ENCODE measurements around the gene SMG6.
"Not testable (repeated sequence)": the region's sequence is repeated elsewhere in the genome, so short reads cannot be mapped to it uniquely, and the experiment has no call there.

Gene SMG6

DNA sequence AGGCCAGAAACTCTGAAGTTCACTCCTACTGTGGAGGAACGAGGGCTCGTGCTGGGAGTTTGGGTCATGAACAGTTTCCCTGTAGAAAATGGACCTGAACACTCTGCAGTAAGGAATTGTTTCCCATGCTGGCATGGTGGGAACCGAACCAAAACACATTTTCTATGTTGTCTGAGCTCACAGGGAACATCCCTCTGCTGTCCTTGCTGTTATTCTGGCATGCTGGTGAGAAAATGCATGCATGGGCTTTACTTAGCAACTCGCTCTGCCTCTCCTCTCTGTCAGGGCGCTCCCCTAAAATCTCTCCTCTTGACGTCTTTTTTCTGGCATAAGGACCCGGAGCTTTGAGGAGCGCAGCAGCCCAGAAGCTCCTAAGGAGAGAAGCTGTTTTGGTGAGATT is 283.9 kb downstream of the SMG6 start:
- DNase-seq: no peak

GRCh38 chr17:2018716-2019510 is 284.7 kb downstream of the SMG6 start:
- no peak for DNase-seq

GRCh38 chr17:2017274-2017941 is 286.2 kb downstream of the SMG6 start:
- DNase-seq: no peak

- no peak for DNase-seq
These were observed 287.1 kb downstream of the SMG6 start for GRCh38 chr17:2016494-2016893.

- DNase-seq: no peak
These were observed 288.3 kb downstream of the SMG6 start for GRCh38 chr17:2015314-2015713.

DNA sequence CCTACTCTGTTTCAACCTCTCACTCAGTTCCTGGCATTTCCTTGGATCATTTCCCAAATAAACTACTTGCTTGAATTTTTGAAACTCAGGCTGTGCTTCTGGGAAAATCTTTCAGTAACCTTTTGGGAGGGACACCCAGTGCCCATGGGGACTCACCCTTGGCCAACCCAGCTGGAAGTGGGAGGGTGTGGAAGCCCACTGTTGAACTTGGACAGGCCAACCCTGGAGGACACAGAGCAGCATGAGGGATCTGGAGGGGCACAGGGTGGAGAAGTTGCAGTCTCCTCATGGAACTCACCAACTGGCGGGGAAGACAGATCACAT is 289.6 kb downstream of the SMG6 start:
- no peak for DNase-seq

- not testable (repeated sequence) for DNase-seq
These were observed 290.2 kb downstream of the SMG6 start for GRCh38 chr17:2013220-2013993.

- no peak for DNase-seq
These were observed 291.1 kb downstream of the SMG6 start for GRCh38 chr17:2012499-2012898.

GRCh38 chr17:2011411-2012371 is 291.9 kb downstream of the SMG6 start:
- no peak for DNase-seq
